Fibroblast of skin of left quadriceps (primary cell): ENCODE results near the gene GRB10.
A peak's percentile ranks its signal among the peaks of the same experiment; 100 is the strongest.
"Not testable (repeated sequence)": the region's sequence is repeated elsewhere in the genome, so short reads cannot be mapped to it uniquely, and the experiment has no call there.

Experiments used
- DNase-seq, 2 experiments: peaks; one replicate each; pipeline ENCODE4 v3.0.0-alpha.2; 2013; ENCODE audit warnings: low read depth in 2 of 2

The GRB10 gene

DNA sequence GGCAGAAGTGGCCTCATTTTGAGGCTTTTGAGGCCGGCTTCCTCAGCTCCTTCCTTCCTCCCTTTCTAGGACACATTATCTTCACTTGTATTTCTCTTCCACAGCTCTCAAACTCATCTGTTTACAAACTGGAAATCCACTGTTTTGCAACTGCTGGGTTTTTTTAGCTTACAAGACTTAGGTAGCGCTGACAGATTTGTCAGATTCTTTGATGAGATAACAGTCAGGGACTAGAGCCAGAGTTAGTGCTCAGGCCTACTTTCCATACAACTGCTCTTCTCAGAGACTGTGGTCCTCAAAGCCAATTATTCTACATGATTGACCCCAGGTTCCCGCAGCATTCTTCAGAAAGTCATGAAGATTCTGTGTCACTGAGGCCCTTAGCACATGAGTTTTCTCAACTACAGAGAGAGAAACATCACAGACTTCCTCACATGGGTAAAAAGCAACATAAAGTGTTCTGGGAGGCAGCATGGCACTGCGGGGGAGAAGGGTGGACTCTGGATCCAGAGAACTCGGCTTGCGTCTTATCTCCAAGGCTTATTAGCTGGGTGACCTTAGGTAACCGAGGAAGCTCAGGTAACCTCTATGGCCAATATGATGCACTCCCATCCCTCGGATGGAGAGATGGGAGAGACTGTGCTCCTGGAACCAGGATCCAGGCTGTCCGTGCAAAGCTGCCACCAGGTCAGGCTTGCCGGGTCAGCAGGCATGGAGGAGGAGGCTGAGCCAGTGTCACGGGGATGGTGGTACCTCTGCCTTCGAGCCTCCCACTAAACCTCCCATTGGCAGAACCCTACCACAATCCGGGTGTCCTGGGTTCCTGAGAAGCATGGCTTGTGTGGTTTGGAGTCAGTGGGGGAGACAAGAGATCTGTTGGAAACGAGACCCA lies 228.0 kb downstream of the GRB10 start:
- no peak for DNase-seq

DNA sequence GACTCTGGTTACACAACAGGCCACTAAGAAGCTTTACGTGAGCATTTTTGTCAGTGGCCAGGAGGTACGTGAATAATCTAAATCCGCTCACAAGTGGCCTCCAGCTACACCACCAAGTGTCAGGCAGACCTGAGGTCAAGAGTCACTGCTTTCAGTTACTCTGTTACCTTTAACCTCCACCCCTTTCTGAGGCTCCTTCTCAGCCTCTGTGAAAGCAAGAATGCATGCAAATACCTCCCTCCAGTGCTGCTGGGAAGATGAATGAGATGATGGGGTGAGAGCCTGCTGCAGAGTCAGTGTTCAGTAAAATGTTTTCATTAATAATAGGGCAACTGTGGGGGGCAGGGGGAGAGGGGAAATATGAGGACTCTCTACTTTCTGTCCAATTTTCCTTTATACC lies 228.7 kb downstream of the GRB10 start:
- no peak for DNase-seq

DNA sequence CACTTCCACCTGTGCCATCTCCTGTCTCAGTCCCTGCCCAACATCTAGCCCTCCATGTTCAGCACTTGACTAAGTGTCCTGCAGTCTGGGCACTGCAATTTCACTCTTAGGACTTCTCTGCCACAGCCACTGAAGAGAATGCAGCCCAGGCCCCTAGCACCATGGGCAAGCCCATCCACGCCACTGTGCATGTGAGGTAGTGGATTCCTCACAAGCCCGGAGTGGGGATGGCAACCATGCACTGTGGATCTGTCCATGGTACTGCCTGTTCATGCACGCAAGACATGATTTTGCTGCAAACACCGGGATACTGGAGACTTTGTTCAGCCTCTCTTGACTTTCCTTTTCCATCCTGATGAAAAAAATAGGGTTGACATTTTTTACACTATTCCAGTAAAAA lies 229.8 kb downstream of the GRB10 start:
- DNase-seq = peak; percentile 1 to 4

DNA sequence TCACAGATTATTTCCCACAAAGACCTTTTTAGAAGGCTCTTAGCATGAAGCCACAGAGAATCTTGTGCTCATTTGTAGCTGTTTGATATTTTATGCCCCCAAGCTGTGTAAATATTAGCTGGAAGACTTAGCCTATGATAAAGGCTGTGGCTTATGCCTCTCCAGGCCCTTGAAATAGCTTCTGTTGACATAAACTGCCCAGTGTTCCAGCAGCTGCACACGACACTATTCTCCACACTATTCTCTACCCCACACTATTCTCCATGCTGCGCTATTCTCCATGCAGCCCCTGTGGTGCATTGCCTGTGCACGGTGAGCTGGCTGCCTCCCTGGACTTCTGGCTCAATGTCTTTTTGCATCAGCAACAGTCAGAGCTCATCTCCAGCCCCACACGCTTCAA lies 230.6 kb downstream of the GRB10 start:
- DNase-seq = no peak

DNA sequence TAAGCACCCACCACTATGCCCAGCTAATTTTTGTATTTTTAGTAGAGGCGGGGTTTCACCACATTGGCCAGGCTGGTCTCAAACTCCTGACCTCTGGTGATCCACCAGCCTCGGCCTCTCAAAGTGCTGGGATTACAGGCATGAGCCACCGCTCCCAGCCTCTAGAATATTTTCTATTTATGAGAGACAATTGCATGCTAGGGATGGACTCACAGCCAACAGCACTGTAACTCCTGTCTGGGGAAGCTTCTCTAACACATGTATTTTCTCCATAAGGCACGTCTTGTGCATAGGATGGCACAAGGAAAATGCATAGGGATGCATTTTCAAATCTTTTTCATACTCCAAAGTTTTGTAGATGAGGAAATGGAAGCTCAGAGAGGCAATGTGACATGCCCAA lies 237.1 kb downstream of the GRB10 start:
- DNase-seq = not testable (repeated sequence)

DNA sequence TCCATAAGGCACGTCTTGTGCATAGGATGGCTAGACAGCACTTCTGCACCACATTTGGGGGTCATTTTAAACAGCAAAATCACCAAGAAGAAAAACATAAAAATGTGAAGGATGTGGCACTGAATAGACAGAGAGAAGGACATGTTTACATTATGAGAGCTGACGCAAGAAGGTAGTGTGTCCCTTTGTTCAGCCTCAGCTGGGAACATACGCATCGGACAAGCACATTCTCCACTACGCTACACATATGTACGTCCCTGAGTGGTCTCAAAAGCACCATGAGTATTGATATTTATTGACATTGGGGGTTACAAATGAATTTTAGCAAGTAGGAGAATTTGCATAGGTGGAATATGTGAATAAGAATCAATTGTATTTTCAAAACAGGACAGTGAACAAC lies 237.7 kb downstream of the GRB10 start:
- DNase-seq = no peak

DNA sequence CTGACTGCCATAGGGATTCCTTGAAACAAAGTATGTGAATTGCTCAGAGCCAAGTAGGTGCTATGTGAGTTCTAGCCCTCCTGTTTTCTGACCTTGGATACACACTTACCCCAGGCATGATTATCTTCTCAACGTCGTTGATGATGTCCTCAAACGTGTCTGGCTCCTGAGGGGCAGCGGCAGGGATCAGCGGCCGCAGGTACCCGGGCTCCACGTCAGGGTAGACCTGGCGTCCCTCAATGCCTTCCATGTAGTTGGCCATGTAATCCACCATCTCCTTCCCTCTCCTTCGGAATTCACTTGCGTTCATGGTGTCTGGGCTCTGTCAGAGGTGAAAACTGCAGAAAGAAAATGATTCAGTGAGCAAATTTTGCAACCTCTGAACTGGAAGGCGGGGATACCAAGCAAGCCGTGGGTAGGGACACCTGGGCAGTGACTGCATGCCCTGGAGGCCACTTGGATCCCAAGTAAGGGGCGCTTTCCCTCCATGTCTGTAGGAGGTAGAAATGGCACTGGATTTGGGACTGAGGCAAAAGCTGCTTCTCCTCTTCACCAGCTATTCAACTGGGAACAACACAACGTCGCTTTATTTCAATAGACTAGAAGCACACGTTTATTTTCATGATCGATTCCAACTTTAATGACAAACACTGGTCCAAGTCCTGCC lies 238.8 kb downstream of the GRB10 start:
- DNase-seq = no peak

DNA sequence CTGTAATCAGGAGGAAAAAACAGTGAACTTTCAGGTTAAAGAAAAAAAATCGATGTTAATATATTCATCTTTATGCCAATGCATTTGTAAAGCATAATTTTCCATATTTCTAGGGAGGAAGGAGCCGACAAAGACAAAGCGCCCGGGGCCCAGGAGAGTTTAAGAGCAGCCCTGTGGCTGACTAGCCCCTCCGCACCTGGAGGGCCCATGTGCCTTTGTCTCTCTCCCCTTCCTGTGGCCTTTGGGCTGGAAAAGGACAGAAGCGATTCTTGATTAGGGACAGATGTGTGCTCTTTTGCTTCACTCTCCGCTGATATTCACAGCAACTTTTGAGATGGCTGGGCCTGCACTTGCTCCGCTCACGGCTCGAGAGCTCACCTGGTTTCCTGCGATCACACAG lies 240.6 kb downstream of the GRB10 start:
- DNase-seq = no peak

DNA sequence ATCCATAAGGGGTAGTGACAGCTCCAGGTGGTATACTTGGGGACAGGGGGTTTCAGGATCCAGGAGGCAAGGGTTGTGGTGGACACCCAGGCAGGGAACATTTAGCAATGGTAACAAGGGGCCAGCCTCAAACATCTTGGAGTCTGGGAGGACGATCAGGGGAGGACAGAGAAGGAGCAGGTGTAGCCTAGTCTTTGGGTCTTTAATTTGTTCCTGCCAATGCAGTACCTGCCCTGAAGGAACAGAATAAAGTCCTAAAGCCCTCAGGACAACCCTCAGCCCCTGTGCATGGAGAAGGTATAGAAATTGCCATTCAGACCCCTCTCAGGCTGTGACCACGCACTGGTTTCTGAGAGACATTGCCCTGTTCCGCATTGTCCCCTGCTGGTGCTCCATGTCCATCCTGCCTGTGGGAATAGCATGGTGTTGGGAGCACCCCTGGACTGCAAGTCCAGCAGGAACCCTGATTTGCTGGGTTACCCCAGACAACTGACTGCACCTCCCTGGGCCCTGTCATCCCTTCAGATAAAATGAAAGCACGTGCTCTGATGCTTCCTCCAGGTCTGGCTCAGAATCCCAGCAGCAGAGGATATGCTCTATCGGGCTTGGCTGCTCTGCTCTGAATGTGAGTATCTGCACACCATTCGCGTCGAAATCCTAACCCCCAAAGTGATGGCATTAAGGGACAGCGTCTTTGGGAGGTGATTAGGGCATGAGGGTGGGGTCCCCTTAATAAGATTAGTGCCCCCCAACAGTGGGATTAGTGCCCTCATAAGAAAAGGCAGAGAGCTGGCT lies 241.7 kb downstream of the GRB10 start:
- DNase-seq = no peak
